Parathyroid adenoma (tissue), 2 donors: Measurements from ENCODE around the gene WDR36.

Experiments used
- H2AFZ ChIP-seq: fragments of 300-600 bp; sonication (generic); one replicate; pipeline ENCODE4 v1.7.0; 2017; ENCODE audit warnings: antibody characterized with exemption, mild to moderate bottlenecking
- H3K27ac ChIP-seq: fragments of 300-600 bp; sonication (generic); one replicate; pipeline ENCODE4 v1.7.0; 2017
- H3K27me3 ChIP-seq: fragments of 300-600 bp; sonication (generic); one replicate; pipeline ENCODE4 v1.7.0; 2017; ENCODE audit warnings: low read length; ENCODE audit not compliant: control insufficient read depth, insufficient read depth
- H3K36me3 ChIP-seq: fragments of 300-600 bp; sonication (generic); one replicate; pipeline ENCODE4 v1.7.0; 2017; ENCODE audit warnings: low read length; ENCODE audit not compliant: control insufficient read depth, insufficient read depth
- H3K4me1 ChIP-seq: fragments of 300-600 bp; sonication (generic); one replicate; pipeline ENCODE4 v1.7.0; 2017; ENCODE audit warnings: control low read depth
- H3K4me2 ChIP-seq: fragments of 300-600 bp; sonication (generic); one replicate; pipeline ENCODE4 v1.7.0; 2017; ENCODE audit warnings: low read length
- H3K4me3 ChIP-seq: fragments of 300-600 bp; sonication (generic); one replicate; pipeline ENCODE4 v1.7.0; 2017; ENCODE audit warnings: low read depth, low read length
- H3K79me2 ChIP-seq: fragments of 300-600 bp; sonication (generic); one replicate; pipeline ENCODE4 v1.7.0; 2017; ENCODE audit warnings: control low read depth
- H3K9ac ChIP-seq: fragments of 300-600 bp; sonication (generic); one replicate; pipeline ENCODE4 v1.7.0; 2017; ENCODE audit warnings: mild to moderate bottlenecking
- H3K9me3 ChIP-seq: fragments of 300-600 bp; sonication (generic); one replicate; pipeline ENCODE4 v1.7.0; 2017; ENCODE audit warnings: low read length; ENCODE audit not compliant: control insufficient read depth
- TF ChIP-seq, protein P1 (sequence below): fragments of 300-600 bp; sonication (generic); IDR thresholded peaks from one replicate; pipeline ENCODE4 v1.7.0; 2017; ENCODE audit warnings: antibody characterized with exemption, mild to moderate bottlenecking
- donor health status: primary hyperparathyroidism.

The WDR36 gene

DNA sequence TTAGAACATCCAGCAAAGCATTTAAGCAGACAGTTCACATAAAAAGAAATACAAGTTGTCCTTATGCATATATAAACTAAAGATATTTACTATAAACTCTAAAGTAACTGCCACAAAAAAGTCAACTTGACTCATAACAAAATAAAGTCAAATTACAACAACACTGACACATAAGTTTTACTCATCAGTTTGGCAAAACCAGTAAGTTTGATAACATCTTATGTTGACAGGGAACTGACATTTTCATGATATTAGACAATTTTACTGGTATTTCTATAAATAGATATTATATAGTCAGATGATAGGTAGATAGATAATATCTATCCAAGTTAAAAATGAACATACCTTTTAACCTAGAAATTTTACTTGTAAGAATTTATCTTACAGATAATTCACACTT, 30.5 kb upstream of the WDR36 start:
- Histone ChIP-seq H3K9ac (no peak overlapping the region), H3K9me3 (no peaks in the 10 kb centered on the region), H2AFZ (no peak overlapping the region), H3K36me3 (no peaks in the 10 kb centered on the region), H3K79me2 (no peaks in the 10 kb centered on the region), H3K4me3 (no peak overlapping the region), H3K4me1 (no peaks in the 10 kb centered on the region), H3K4me2 (no peak overlapping the region), H3K27ac (no peak overlapping the region), H3K27me3 (no peaks in the 10 kb centered on the region)
- TF ChIP-seq, protein P1, sequence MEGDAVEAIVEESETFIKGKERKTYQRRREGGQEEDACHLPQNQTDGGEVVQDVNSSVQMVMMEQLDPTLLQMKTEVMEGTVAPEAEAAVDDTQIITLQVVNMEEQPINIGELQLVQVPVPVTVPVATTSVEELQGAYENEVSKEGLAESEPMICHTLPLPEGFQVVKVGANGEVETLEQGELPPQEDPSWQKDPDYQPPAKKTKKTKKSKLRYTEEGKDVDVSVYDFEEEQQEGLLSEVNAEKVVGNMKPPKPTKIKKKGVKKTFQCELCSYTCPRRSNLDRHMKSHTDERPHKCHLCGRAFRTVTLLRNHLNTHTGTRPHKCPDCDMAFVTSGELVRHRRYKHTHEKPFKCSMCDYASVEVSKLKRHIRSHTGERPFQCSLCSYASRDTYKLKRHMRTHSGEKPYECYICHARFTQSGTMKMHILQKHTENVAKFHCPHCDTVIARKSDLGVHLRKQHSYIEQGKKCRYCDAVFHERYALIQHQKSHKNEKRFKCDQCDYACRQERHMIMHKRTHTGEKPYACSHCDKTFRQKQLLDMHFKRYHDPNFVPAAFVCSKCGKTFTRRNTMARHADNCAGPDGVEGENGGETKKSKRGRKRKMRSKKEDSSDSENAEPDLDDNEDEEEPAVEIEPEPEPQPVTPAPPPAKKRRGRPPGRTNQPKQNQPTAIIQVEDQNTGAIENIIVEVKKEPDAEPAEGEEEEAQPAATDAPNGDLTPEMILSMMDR: no peak

DNA sequence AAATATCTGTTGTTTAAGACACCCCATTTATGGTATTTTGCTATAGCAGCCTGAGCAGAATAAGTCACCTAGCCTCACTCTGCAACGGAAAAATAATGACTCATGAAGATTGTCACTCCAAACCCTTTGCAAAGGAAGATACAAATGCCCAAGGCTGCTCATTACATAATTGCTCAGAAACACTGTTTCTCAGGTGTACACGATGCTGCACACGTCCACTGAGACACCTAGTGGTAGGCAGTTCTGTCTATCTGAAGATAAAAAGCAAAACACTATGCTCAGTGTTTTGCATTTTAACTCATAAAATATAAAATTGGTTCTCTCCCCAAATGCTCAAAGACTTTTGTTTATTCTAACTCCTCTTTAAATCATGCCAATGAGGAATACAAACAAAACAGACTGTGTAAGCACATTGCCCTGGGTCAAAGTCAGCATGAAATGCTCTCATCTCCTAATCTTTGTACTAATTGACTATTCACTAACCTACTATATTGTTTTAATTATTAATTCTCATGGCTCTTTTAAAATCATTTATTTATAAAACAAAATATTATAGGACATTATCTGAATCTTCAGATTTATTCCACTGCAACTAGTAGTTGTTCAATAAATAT, 28.3 kb upstream of the WDR36 start:
- Histone ChIP-seq H3K27ac (no peak overlapping the region), H3K4me2 (no peak overlapping the region), H3K27me3 (no peaks in the 10 kb centered on the region), H3K4me1 (no peaks in the 10 kb centered on the region), H3K79me2 (no peaks in the 10 kb centered on the region), H3K4me3 (no peak overlapping the region), H3K9ac (no peak overlapping the region), H3K36me3 (no peaks in the 10 kb centered on the region), H3K9me3 (no peaks in the 10 kb centered on the region), H2AFZ (no peak overlapping the region)
- TF ChIP-seq, protein P1: peak; percentile 21

DNA sequence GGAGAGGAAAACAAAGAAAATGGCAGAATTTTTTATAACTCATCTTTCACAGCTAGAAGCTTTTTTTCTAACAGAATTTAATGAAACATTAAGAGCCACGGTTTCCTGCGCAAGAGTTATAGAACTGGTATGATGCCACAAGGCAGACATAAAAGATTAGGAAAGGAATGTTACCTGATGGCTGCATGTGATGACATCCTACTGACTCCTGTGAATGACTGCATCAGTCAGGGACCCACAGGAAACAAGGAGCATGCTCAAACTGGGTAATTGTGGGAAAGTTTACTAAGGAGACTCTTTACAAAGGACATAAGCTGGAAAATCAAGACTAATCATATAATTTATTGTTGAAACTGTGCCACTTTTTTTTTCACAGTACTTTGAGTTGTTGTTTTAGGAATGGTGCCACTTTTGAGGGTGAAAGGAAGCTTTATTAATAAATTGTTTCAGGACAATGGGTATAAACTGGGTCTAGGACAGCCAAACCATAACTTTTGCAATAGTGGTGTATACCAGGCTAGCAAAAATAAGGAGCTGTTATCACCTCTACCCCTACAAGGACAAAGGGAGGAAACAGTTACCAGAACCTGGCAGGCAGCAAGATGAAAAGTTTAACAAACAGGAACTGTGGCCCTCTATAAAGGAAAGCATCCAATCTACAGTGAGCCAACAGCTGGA, 25.7 kb upstream of the WDR36 start:
- Histone ChIP-seq H3K4me3 (no peak overlapping the region), H3K27ac (no peak overlapping the region), H2AFZ (no peak overlapping the region), H3K4me1 (no peaks in the 10 kb centered on the region), H3K27me3 (no peaks in the 10 kb centered on the region), H3K36me3 (no peaks in the 10 kb centered on the region), H3K9me3 (no peaks in the 10 kb centered on the region), H3K4me2 (no peak overlapping the region), H3K9ac (no peak overlapping the region), H3K79me2 (no peaks in the 10 kb centered on the region)
- TF ChIP-seq, protein P1: no peak

DNA sequence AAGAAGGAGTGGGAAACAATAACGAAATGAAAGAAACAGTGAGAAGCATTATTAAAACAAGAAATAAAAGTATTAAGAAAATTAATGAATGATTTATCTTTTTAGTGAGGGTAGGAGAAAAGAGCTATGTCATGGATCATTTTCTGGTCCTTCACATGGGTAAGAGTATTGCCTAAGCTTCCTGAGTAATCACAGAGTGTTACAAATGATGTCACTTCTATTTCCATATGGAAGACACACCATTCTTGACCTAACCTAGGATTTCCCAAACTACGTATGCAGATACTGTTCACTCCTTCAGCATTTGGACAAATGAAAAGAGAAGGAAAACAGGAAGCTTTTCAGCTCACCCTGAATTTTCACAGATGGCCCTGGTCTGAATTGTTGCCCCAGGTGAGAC, 23.9 kb upstream of the WDR36 start:
- H3K27ac ChIP-seq: no peak overlapping the region
- no peak overlapping the region for H3K9ac ChIP-seq
- H2AFZ ChIP-seq: no peak overlapping the region
- TF ChIP-seq, protein P1: no peak
- H3K36me3 ChIP-seq: no peaks in the 10 kb centered on the region
- H3K4me1 ChIP-seq: no peaks in the 10 kb centered on the region
- H3K9me3 ChIP-seq: no peaks in the 10 kb centered on the region
- no peaks in the 10 kb centered on the region for H3K79me2 ChIP-seq
- no peak overlapping the region for H3K4me3 ChIP-seq
- no peaks in the 10 kb centered on the region for H3K27me3 ChIP-seq
- H3K4me2 ChIP-seq: no peak overlapping the region

DNA sequence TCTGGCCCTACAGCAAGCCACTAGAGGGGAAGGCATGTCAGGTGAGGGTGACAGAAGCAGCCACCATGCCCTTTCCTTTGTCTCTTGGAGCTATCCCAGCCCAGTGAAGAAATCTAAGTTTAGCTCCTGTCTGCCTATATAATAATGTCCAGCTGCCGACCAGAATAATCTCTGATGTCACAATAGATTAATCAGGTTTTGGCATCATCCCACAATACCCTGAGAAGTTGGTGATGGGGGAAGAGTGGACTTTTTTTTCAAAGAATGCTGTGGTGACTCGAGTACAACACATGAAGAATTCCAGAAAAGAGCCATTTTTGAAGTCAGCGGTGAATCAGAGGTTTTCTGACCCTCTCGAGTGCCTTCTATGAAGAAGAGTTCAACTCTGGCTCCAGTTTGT, 22.3 kb upstream of the WDR36 start:
- H2AFZ ChIP-seq: peak overlapping the region; percentile 78
- H3K4me3 ChIP-seq: no peak overlapping the region
- H3K4me1 ChIP-seq: no peaks in the 10 kb centered on the region
- H3K27me3 ChIP-seq: no peaks in the 10 kb centered on the region
- H3K79me2 ChIP-seq: no peaks in the 10 kb centered on the region
- no peak overlapping the region for H3K4me2 ChIP-seq
- H3K9me3 ChIP-seq: no peaks in the 10 kb centered on the region
- H3K9ac ChIP-seq: no peak overlapping the region
- no peaks in the 10 kb centered on the region for H3K36me3 ChIP-seq
- TF ChIP-seq, protein P1: no peak
- no peak overlapping the region for H3K27ac ChIP-seq
